ENCODE measurements around the gene RBPJ.
"Not testable (repeated sequence)": the region's sequence is repeated elsewhere in the genome, so short reads cannot be mapped to it uniquely, and the experiment has no call there.

RBPJ gene

DNA sequence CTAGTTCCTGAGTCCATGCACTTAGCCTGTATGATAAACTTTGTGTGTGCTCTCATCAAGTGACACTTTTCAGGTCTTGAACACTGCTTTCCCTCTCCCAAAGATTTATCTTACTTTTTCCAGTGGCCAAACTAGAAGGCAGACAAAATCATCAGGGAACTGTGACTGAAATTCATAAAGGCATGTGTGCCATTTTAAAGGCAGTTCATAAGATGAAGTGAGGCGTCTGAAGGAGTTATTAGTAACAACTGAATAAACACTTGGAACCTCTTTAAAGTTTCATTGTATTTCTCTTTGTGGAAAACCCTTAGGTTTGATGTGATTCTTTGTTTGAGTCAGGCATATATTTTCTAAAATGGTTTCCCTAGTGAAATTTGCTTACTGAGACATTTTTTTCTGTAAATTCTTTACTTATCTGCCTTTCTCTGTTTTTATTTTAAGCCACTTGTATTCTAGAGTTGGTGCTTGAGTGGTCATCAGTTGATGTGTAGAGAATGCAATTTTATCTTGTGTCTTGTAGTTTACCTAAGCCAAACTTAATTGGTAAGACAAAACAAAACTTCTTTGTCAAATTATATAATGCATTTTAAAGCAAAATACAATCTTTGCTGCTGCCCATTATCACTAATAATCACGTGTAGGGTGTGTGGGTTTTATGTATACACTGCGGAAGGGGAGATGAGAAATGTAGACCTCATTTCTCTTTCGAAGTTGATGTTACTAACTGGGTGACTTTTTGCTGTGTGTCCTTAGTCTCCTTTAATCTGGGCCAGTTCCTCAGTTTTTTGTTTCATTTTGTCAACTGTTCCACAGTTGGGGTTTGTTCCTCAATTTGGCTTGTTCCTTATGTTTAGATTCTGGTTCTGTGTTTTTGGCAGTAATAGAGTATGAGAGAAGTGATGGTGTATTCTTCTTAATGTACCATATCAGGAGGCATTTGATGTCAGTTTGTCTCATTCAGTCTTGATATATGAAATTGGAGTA, 56.8 kb downstream of the RBPJ start:
- DNase-seq, result peak; percentile 6

DNA sequence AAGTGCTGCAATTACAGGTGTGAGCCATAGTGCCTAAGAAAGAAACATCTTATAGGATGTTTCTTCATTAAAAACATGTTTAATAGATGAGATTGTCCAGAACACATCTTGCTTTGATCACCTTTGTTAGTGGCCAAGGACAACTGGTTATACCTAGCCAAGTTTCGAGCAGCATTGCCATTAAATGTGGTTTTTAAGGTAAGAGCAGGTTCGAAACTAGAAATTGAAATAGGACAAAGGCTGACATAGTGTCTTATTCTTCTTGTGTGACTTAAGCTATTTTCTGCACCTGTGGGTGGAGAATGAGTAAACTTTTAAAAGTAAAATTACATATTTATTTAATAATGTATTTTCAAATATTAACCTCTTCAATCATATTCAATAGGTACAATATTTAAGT, 59.0 kb downstream of the RBPJ start:
- DNase-seq, result no peak

DNA sequence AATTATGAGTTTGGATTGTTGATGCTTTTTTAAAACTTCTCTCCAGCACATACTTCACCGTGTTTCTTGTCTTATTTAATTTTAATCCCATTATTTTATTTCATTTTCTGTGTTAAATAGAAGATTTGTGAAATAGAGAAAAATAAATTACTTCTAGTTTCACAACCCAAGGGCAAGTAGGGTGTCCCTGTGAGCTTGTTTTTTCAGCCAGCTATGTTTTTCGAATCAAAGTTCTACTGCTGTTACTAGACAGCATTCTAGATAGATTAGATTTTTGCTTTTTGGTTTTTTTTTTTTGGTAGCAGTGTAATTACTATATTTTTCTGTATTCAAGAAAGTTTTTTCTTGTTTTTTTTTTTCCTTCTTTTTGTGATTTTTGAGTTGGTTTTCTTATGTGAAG, 59.9 kb downstream of the RBPJ start:
- DNase-seq, result no peak

DNA sequence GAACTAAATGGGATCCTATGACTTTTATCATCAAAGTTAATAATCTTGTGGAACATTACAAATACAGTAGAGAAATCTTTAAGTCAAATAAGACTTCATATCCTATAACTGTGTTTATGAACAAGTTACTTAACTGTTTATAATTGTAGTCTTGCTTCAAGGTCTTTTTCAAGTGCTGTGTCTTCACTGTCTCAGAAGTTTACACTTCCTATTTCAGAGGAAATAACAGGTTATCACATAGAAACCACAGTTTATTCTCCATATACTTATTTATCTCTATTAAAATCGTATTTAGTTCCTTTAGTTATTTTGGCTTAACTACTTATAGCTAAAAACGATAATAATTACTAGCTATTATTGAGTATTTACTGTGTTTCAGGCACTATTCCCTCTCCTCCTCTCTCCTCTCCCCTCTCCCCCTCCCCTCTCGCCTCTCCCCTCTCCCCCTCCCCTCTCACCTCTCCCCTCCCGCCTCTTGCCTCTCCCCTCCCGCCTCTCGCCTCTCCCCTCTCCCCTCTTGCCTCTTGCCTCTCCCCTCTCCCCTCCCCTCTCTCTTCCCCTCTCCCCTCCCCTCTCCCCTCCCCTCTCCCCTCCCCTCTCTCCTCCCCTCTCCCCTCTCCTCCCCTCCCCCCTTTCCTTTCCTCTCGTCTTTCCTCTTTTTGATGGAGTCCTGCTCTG, 63.7 kb downstream of the RBPJ start:
- no peak for DNase-seq

DNA sequence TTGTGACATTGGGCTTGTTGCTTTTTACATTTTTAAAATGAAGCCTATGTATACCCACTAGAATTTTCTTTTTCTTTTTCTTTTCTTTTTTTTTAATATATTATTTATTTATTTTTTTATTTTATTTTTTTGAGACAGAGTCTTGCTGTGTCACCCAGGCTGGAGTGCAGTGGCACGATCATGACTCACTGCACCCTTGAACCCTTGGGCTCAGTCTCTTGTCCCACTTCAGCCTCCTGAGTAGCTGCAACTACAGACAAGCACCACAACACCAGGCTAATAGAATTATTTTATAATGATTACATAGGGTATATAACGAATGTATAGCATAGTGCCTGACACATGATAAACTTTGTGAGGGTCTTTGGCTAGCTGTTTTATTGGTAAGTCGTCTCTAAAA, 64.9 kb downstream of the RBPJ start:
- no peak for DNase-seq

DNA sequence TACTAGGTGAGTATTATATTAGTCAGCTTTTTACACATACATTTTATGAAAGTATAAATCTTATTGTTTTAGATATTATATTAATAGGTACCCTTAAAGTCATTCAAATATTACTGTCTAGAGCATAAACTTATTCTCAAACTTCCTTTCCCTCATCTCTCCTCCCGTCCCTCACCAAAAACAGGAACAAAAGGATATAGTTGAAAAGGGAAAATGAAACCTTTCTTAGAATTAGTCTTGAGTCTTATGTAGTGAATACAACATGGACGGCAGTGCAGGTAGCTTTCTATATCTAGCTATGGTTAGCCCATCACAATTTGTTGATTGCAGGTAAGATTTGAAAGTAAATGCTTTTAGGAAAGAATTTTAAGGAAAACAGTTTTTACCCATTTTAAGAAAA, 65.6 kb downstream of the RBPJ start:
- DNase-seq, result no peak

DNA sequence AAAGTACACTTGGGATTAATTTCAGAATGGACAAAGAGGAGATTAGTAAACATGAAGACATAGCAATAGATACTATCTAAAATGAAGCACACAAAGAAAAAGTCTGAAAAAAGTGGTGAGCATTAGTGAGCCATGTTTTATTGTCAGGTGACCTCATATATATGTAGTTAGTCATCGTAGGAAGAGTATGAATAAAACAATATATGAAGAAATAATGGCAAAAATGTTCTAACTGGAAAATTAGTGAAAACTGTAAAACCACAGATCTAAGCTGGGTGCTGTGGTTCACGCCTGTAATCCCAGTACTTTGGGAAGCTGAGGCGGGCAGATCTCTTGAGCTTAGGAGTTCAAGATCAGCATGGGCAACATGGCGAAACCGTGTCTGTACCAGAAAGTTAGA, 67.9 kb downstream of the RBPJ start:
- no peak for DNase-seq

DNA sequence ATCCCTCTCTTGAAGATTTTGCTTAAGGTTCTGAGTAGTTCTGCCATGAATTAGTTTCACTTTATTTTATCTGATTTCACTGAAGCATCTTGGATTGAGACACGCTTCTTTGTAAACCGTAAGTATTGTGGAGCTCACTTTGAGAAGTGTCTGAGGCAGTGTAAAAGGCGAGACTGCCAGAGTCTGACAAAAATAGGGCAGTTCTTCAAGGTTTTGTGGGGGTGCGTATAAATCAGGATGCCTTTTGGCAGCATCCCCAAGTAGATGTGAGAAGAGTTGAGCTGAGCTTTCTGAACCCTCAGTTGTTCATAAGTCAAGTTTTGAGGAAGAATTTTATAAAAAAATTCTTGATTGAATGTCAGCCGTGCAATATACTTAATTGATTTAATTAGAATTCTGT, 76.3 kb downstream of the RBPJ start:
- no peak for DNase-seq

DNA sequence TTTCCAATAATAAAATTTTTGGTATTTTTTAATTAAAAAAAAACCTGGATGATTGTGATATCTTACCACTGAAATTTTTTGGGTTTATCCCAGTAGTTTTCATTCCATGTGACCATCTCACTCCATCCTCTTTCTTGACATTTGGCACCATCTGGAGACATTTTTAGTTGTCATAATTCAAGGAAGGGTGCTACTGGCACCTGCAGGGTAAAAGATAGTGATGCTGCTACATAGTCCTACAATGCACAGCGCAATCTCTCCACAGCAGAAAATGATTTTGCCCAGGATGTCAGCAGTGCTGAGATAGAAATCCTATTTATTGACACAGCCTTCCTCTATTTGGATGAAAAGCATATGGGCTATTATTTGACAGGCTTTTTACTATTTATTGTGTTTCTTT, 79.3 kb downstream of the RBPJ start:
- no peak for DNase-seq

DNA sequence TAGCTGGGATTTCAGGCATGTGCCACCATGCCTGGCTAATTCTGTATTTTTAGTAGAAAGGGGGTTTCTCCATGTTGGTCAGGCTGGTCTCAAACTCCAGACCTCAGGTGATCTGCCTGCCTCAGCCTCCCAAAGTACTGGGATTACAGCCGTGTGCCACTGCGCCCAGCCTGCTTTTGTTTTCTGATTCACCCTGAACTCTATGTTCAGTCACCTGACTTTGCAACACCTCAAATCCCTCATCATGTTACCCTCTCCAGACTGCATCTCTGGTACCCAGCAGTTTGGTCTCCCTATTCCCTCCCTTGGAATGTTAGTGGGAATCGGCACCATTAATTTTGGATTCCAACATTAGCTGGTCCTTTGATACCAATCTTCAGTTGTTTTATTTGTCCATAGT, 81.2 kb downstream of the RBPJ start:
- not testable (repeated sequence) for DNase-seq

DNA sequence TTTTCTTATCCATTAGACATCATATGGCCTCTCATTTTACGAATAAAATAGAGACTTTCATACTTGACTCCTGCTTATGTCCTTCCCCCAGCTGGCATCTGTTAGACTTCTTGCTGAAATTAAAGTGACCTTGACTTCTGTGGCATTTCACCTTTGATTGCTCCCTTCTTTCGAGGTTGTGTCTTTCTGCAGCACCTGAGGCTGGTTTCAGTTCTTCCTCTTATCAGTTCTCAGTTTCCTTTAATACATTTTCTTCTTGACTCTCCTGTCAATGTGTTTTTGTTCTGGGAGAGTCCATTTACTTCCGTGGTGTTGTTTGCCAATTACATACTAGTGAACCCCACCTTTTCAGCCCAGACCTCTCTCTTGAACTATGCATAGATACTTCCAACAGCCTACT, 81.6 kb downstream of the RBPJ start:
- no peak for DNase-seq

DNA sequence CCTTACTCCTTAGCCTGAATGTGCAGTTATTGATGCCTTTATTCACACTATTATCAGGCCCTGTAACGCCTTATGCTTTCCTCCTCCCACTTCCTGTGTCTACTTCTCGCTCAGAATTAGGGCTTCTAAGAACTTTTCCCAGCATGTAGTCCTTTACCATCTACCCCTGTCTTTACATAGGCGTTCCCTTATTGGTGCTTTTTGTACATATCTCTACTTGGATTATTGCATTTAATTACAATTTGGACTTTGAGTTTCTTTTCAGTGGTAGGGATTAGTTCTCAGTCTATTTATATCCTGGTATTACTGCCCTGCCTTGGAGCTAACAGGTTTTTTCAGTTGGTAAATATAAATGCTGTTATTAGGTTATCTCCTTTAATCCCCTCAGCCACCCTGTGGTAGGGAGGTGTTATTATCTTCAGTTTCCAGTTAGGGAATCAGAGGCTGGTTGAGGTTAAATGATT, 84.0 kb downstream of the RBPJ start:
- DNase-seq, result no peak

DNA sequence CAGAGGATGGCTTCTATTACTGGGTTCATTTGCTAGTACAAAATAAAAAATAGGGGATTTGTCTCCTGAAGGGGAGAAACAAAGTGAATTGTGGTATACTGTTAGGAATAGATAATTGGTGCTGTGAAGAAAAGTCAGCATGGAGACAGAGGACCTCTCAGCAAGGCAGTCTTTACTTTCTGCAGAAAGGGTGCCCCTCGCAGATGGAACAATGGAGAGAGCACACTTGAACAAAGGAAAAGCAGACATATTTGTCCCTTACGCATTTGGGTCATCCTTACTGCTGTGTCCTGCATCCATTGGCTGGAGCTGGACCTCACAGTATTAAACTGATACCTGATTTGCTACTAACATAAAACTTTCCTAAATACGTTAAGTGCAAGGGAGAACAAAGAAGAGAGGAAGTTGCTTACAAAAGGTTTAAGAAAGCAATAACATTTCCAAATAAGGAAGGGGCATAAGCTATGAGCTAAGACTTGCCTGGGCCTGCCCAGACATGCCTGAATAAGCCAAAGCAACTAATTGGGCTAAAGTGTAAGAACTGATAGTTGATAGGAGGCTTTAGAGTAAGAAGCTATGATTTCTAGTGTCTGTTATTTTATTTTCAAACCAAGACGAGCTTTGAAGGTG, 85.6 kb downstream of the RBPJ start:
- no peak for DNase-seq

DNA sequence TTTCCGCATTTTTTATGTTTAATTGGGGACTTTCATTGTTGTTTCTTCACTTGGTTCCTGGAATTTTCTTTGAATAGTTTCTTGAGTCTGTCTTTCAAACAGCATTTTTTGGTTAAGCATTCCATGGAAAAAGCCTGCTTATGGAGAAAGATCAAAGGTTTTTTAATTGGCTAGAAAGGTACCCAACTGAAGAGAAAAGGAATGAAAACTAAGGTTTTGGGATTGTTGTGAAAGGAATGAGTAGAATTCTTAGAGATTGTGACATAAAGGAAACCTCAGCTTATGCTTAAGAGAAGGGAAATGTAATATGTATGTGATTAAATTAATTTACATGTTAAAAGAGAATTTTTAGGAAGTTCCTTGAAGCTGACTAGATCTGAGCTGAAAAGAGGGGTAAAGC, 86.7 kb downstream of the RBPJ start:
- no peak for DNase-seq

DNA sequence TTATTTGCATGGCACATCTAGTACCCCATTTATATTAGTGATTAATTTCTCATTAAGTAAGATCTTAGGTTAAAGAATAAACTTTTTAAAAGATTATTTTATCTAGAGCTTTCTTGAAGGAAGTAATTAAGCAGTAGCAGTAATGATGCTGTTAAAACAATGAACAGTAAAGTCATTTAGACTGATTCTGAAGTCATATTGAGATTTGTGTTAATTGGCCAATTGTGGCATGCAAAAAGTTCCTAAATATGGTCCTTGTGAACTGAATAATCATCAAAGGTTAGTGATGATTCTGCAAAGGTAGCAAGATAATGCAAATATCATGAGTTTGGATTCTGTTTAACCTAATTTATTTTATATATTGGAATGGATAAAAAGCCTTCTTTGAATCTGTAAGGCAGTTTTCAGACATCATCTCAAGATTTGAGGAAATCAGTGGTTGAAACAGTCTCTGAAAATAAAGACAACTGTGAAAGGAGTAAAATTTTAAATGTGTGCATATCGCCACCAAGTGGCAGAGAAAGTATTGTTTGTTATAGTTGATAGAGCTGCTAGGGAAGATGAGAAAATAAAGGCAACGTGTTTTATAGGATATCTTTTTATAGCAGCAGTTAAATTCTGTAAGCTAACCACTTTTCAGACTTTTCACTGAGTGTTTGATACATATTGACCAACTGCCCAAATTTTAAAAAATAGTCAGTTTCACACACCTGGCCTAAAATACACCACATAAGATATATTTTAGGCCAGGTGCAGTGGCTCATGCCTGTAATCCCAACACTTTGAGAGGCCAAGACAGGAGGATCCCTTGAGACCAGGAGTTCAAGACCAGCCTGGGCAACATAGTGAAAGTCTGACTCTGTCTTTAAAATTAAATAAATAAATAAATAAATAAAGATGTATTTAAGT, 89.8 kb downstream of the RBPJ start:
- DNase-seq, result peak; percentile 0

DNA sequence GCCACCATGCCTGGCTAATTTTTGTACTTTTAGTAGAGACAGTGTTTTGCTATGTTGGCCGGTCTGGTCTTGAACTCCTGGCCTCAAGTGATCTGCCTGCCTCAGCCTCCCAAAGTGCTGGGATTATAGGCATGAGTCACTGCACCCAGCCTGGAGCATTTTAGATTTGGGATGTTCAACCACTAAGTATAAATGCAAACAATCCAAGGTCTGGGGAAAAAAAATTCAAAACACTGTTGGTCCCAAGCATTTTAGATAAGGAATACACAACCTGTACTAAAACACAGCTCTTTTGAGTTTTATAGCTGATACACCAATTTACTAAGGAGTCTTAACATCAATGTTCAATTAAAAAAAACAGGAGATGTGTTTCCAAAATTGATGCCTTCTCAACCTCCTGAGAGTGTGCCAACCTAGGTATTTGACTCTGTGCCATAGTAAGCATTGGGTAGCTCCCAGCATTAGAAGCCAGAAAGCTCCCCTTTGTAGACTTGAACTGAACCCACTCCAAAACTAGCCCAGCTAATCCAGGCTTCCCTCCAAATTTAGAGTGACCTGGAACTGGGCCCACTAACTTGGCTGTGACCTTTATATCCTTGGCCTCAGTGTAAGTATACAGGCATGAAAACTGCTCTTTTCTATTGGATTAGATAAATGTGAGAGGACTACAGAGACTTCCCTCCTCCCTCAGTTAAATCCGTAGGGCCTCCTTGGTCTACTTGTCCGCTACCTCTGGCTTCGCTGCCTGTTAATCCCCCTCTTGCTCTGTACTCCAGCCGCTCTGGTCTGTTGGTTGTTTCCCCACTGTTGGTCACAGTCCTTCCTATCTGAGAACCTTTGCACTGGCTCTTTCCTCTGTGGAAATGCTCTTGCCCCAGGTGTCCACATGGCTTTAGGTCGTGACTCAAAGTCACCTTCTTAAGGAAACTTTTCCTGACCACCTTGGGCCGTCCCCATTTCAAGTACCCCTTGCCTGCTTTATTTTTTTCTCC, 91.9 kb downstream of the RBPJ start:
- DNase-seq, result peak; percentile 41

DNA sequence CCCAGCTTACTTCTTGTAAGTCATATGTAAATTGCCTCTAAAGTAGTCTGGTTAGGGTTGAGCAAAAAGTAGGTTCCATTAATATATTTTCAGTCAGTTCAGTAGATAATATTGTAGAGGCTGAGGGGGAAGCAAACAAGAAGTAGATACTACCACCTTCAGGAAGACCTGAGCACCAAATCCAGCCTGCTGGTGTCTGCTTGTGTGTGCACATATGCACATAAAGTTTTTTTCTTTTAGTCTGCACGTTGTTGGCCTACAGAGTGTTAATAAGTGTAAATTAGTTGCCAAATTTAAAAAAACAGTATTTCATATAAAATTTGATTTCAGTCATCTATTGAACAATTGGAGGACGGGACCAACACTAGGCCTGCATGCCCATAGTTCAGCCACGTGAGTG, 92.8 kb downstream of the RBPJ start:
- no peak for DNase-seq

DNA sequence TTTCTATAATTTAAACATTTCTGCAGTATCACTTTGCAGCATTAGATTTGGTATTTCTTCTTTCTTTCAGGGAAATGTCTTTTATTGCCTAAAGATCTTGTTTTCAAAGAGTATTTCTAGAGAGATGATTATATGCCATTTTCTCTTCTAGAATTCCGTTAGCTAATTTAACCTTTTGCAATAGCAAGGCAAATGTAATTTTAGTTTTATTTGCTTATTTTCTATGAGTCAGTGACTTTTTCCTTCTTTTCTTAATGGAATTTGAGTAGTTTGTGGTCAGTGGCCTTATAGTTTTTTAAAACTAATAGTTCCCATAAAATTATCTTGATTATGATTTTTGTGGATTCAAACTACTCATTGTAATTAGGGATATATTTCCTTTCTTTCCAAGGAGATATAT, 97.3 kb downstream of the RBPJ start:
- DNase-seq, result no peak

DNA sequence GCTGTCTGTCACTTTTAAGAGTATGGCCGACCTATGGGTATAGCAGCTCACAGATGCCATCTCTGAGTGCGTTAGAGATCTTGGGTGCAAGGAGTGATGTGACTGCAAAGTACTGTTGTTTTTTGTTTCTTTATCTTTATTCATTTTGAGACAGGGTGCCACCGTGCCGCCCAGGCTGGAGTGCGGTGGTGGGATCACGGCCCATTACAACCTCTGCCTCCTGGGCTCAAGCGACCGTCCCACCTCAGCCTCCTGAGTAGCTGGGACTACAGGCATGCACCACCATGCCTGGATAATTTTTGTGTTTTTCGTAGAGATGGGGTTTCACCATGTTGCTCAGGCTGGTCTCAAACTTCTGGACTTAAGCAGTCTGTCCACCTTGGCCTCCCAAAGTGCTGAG, 98.0 kb downstream of the RBPJ start:
- DNase-seq, result no peak

DNA sequence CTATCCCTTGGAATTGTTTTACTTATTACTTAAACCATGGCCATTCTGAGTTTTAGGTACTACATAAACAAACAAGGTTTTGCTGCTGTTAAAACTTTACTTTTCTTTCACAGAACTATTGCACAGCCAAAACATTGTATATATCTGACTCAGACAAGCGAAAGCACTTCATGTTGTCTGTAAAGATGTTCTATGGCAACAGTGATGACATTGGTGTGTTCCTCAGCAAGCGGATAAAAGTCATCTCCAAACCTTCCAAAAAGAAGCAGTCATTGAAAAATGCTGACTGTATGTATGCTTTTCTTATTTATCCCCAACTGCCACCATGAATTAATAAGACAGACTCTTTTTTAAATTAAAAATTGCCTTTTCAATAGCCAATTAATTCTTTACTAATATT, 99.6 kb downstream of the RBPJ start:
- no peak for DNase-seq

DNA sequence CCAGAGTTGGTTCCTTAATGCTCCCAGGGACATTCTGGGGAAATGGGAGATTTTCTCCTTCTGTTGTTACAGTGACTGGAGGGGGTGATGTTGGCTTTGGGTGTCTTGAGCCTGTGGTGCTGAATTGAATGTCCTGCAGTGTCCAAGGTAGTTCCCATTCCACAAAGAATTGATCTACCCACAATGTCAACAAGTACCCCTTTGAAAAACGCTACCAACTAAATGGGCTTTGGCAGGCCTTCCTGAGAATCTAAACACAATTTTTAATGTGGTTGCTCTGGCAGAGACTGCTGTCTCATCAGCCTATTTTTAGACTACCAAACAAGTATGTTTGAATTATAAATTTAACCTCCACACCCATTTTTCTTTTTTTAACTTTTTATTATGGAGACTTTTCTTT, 100.1 kb downstream of the RBPJ start:
- no peak for DNase-seq
